ENCODE data around the gene CYSTM1.

The CYSTM1 gene

DNA sequence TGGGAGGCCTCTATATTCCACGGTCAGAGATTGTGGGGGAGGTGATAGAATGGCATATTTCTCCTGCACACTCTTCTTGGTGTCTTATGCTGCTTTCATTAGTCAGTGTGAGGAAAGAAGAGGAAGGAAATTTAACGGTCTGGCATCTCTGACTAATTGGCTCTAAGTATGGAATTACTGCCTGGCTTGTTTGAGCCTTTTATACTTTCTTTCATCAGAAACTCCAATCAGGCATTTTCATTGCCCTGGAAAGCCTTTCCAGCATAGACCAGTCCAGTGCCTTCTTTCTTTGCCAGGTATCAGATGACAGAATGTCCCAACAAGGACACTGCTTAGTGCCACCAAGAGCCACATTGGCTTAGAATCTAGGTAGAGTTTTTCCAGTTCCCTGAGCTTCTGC lies 30.2 kb downstream of the CYSTM1 start:
- DNase-seq (ENCODE audit: insufficient read length, low spot score) (no peak), FAIRE-seq (no peak)

DNA sequence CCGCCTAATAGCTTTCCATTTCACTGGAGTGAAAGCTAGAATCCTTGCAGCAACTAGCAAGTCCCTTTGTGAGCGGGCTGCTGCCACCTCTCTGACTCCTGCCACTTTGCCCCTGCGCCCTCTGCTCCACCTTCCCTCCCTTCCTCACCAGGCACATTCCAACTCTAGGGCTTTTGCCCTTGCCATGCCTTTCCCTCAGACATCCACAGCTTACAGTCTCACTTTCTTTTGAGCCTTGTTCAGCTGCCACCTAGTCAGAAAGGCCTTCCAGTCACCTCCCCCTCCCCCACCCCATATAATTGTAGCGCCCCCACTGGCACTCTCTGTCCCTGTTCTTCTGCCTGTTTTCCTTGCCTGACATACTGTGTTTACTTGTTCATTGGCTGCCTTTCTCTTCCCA lies 31.0 kb downstream of the CYSTM1 start:
- FAIRE-seq (no peak), DNase-seq (ENCODE audit: insufficient read length, low spot score) (no peak)

- DNase-seq (ENCODE audit: insufficient read length, low spot score): no peak
- FAIRE-seq: peak; percentile 85
Observed at GRCh38 chr5:140207250-140207964, 32.4 kb downstream of the CYSTM1 start.

DNA sequence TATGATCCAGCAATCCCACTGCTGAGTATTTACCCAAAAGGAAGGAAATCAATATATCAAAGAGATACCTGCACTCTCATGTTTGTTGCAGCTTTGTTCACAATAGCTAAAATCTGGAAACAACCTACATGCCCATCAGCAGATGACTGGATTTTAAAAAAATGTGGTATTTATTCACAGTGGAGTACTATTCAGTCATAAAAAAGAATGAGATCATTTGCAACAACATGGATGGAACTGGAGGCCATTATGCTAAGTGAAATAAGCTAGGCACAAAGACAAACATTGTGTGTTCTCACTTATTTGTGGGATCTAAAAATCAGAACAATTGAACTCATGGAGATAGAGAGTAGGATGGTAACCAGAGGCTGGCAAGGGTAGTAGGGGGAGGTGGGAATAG lies 33.1 kb downstream of the CYSTM1 start:
- DNase-seq (ENCODE audit: insufficient read length, low spot score) (no peak), FAIRE-seq (no peak)

DNA sequence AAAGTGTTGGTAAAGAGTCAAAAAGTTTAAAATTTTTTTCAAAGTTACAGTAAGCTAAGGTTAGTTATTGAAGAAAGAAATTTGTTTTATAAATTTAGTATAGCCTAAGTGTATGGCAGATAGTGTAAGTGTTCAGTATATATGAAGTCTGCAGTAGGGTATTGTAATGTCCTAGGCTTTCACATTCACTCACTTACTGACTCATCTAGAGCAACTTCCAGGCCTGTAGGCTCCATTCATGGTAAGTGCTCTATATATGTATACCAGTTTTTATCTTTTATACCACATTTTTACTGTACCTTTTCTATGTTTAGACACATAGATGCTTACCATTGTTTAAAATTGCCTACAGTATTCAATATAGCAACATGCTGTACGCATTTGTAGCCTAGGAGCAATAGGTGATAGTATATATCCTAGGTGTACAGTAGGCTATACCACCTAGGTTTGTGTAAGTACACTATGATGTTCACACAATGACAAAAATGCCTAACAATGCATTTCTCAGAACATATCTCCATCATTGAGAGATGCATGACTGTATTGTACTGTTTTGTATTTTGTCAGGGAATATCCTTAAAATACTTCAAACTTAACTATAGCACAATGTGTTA lies 38.5 kb downstream of the CYSTM1 start:
- DNase-seq (ENCODE audit: insufficient read length, low spot score) (no peak), FAIRE-seq (peak; percentile 21)

GRCh38 chr5:140214831-140215230 lies 39.8 kb downstream of the CYSTM1 start:
- DNase-seq (ENCODE audit: insufficient read length, low spot score): no peak

DNA sequence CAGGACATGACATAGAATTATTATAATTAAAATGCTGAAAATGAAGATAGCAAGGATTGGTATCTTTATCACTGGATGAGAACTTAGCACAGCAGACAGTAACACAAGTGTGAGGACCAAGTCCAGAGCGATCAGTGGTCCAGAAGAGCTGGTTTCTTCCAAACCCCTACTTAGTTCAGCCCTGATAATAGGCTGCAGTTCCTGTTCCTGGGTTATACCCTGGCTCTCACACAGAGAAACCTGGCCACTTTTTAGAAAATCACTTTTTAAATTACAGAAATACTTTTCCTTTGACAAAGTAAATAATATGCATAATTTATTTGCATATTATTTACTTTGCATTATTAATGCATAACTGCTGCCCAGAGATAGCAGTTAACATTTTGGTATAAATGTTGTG lies 40.3 kb downstream of the CYSTM1 start:
- no peak for DNase-seq (ENCODE audit: insufficient read length, low spot score)
- peak; percentile 72 for FAIRE-seq

More at GRCh38 chr5:140214831-140215230, 39.8 kb downstream of the CYSTM1 start:
- FAIRE-seq: peak; percentile 64

DNA sequence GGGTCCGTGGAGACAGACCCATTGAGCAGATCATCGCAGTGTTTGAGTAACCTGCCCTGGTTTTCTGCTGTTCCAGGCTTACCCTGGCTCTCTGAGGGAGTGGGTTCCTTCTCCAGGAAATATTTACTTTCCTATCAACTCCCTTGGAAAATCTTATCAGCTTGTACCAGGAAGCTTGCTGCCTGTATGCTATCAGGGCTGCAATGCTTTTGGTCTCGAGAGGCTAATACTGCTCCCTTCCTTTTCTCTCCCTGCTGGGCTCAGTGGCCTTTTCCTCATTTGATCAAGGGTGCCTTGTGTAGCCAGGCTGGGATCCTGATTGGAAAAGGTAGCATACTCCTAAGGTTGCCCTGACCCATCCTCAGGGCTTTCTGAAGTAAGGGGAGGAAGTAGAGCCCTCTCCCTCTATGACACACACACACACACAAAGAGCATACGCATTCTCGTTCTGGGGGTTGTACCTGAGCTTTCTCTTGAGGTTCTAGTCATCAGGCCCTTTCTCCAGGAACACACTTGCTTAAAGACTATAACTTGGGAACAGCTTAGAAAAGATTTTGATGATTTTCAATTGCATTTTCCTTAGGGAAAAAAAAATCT lies 41.6 kb downstream of the CYSTM1 start:
- FAIRE-seq: no peak
- DNase-seq (ENCODE audit: insufficient read length, low spot score): no peak

DNA sequence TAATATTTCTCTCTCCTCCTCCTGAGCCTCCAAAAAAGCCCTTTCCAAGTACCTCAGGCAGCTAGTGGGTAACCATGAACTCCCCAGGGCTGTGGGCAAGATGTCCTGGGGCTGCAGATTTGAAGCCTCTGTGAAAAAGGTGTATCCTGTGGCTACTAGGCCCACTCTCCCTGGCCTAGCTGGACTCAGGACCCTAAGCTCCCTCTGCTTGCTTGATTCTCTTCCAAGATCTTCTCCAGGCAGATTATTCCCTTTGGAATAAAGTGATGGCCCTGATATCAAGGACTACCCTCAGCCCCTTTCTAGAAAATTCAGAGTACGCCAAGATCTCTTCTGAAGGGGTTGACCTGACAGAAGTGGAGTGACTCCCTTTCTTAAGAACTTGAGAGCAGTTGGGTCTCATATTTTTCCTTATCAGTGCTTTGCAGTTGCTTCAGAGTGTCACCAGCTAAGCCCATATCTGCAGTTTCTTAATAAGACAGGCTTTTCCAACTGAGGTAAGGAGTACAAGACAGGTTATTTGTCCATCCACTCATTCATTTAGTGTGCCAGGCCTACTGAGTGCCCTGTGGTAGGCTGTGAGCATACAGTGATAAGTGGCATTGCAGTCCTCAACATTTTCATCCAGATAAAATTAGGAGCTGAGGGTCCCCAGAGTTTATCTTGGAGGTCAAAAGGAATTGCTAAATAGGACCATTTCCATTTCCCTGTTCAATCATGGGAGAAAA lies 42.5 kb downstream of the CYSTM1 start:
- FAIRE-seq (no peak), DNase-seq (ENCODE audit: insufficient read length, low spot score) (no peak)

DNA sequence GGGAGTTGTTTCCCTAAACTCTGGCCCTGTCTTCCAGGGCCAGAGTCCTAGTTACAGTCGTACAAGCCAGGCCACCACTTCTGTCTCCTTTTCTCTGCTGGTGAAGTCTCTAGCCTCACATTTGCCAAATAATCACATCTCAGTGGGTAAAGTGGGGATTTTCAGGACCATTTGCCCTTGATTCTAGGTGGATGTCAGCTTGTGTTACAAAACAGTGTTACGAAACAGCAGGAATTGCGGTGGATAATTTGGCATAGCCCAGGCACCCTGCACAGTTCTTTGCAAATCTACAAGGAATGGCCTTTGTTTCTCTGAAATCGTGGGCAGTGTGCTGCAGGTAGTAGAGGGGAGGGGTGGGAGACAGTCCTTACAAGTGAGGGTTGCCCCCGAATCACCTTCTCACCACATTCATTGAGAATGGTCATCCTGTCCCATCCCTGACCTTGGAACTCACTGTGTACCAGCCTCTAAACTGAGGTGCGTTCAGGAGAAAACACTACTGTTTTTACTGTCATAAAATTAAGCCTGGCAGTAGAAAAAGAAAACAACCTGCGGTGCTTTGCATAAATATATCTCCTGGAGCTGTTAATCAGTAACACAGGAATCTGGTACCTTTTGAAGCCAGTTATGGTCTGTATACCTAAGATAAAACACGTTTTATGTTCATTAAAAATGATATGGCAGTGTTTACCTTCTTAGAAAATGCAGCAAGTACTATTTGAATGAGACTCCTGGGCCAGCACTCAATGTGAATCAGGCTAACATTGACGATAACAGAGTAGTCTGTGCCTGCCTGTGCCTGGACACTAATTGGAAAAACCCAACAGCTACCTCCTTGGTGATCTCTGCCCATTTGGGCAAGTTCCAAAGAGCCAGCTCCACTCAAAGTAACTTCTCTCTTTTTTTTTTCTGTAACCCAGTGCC lies 44.3 kb downstream of the CYSTM1 start:
- DNase-seq (ENCODE audit: insufficient read length, low spot score): no peak
- no peak for FAIRE-seq

DNA sequence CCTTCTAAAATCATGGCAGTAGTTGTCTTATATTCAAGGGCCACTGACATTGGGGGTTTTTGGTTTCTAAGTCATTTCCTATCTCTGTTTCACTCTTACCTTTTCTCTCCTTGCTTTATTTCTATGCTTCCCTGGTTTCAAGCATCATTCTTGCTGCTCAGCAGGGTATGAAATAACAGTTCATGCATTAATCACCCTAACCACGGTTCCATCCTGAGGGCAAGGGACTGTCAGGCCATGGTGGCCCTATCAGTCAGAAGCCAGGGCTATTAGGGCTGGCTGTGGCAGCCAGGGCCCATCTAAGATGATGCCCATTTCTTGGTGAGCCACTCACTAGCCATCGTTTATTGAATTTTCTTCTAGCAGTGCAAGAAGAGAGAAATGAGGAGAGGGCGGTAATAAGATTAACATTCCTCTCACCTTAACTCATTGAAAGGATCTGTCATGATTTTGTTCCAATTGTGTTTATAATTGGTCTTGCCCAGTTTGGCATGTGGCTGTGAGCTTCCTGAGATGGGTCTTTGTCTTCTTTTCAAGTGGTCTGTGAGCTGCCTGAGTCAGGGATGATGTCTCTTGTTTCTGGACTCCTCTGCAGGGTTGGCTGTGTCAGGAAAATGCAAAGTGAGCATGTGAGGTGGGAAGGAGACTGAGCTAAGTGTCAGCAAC lies 45.2 kb downstream of the CYSTM1 start:
- no peak for DNase-seq (ENCODE audit: insufficient read length, low spot score)

GRCh38 chr5:140220698-140221064 lies 45.7 kb downstream of the CYSTM1 start:
- FAIRE-seq (no peak), DNase-seq (ENCODE audit: insufficient read length, low spot score) (no peak)

More for the DNA sequence above, 45.2 kb downstream of the CYSTM1 start:
- FAIRE-seq: peak; percentile 84

GRCh38 chr5:140221697-140222223 lies 46.8 kb downstream of the CYSTM1 start:
- no peak for FAIRE-seq
- no peak for DNase-seq (ENCODE audit: insufficient read length, low spot score)

DNA sequence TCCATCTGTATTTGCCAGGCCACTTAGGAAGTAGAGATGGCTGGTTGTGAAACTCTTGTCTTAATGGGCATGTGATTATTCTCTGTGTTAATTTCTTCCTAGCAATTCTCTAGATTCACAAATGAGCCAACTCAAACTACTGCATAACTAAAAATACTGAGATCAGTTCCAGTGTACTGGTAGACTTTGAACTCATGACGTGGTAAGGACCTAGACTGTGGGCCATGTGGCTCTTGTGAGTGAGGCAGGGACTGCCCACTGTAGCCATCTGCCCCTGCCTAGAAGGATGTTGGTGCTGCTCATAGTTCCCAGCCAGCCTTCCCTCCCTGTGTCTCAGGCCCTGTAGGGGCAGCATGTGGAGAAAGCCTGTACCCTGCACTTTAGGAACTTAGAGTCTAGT lies 47.4 kb downstream of the CYSTM1 start:
- DNase-seq (ENCODE audit: insufficient read length, low spot score): no peak
- no peak for FAIRE-seq

DNA sequence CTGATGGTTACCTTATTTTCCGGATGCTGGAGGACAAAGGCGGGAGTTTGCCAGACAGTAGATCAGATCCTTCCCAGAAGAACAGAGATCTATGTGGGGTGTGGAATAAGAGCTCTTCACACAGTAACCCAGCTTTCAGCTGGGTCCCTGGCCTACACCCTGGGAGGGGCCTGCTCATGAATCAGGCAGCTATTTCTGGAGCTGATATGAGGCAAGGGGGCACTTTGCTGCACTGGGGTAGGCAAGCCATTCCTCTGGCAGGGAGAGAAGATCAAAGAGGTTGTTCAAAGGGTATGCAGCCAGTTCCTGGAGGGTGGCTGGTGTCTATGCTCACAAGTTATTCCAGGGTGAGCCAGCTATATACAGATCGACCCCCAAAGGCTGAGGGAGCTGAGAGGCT lies 48.6 kb downstream of the CYSTM1 start:
- FAIRE-seq (no peak), DNase-seq (ENCODE audit: insufficient read length, low spot score) (no peak)

DNA sequence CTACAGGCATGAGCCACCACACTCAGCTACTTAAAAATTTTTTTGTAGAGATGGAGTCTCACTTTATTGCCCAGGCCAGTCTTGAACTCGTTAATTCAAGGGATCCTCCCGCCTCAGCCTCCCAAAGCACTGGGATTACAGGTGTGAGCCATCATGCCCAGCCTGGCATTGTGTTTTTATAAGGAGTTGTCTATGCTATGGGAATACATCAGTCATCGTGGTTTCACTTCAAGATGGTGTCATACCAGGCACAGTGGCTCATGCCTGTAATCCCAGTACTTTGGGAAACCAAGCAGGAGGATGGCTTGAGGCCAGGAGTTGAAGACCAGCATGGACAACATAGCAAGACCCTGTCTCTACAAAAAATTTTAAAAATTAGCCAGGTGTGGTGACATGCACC lies 49.7 kb downstream of the CYSTM1 start:
- DNase-seq (ENCODE audit: insufficient read length, low spot score) (no peak), FAIRE-seq (no peak)

DNA sequence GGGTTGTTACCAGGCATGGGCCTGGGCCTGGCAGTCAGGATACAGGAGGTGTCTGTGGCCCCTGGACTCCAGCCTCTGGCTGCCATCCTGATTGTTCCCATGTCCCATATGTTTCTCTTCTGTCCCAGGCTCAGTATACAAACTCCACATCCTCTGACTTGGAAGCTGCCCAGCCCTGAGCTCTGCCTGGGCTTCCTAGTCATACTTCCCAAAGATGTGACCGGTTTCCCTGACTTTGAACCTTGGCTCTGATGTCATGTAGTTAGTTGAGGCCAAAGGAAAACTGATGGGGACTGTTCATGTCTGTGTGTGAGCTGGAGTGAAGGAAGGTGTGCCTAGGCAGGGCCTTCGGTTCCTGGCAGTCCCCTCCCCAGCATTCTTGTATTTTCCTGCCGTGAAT lies 50.4 kb downstream of the CYSTM1 start:
- DNase-seq (ENCODE audit: insufficient read length, low spot score) (no peak), FAIRE-seq (no peak)

DNA sequence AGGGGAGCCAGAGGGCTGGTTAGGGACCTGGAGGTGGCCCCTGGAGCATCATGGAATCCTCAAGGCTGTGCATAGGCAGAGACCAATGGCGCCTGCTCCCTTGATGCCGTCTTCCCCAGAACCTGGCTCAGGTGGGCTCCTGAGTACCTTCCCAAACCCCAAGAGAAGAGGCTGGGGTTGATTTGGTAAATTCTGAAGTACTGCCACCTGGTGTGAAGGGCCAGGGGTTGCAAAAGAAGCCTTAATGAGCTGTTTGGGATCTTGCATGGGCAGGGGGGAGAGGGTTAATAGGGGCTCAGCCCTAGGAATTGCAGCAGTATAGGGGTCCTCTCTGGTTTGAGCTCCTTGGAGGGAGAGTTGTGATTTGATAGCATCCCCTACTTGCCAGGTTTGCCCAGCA lies 52.1 kb downstream of the CYSTM1 start:
- FAIRE-seq (no peak), DNase-seq (ENCODE audit: insufficient read length, low spot score) (no peak)

DNA sequence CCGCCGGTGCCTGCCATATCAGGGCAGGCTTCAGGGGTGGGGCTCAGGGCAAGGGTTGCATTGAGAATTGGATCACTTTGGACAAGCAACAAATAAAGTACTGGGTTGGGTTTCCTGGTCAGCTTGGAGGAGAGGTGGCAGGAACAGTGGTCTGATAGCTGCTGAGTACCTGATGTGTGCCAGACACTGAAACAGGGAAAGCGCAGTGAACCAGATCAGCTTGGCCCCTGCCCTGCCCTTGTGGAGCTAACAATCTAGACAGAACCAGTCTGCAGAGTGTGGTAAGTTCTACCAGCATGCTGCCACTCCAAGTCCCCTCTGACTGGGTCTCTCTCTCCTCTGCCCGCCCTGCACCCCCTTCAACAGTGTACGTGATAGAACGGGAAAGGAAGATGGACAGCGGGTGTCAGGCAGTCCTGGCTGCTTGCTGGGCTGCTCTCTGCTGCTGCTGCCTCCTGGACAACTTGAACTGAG lies 53.4 kb downstream of the CYSTM1 start:
- no peak for FAIRE-seq

DNA sequence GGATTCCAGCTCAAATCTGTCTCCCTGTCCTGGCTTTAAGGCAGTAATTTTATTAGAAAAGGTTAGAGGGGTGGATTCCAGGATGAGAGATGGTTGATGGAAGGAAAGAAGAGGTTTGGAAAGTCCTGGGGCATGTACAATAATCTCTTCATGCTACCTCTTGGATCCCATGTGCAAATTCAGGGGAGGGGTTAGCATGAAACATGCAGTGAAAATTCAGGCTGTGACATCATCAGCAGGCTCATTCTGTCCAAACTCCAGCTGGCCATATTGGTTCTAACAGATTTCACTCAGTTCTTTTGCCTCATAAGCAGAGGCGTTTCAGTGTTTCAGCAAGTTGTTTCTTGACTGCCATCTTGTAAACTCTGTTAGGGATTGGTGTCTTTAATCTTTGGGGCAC lies 55.4 kb downstream of the CYSTM1 start:
- DNase-seq (ENCODE audit: insufficient read length, low spot score) (no peak), FAIRE-seq (no peak)

More for the DNA sequence above, 53.4 kb downstream of the CYSTM1 start:
- no peak for DNase-seq (ENCODE audit: insufficient read length, low spot score)
